ENCODE measurements around the gene CTCF.

- no peak for TF ChIP-seq CTCF (IDR thresholded peaks at IDR 0.05)
- no peak for TF ChIP-seq POLR2AphosphoS5 (IDR thresholded peaks at IDR 0.05; ENCODE audit: low read depth, low read length)
- no peak for TF ChIP-seq TCF7L2 (IDR thresholded peaks at IDR 0.05; ENCODE audit: low read depth, low read length)
- TF ChIP-seq REST (IDR thresholded peaks at IDR 0.05; ENCODE audit: insufficient read depth in 1 of 2, low read depth in 2 of 2, low read length in 1 of 2) = no peak
Measured at GRCh38 chr16:67654403-67654911, 92.1 kb downstream of the CTCF start.

Measured in Panc1 (cell line).